Neural cell (in vitro differentiated cells): ENCODE measurements around the gene TRAF5. TPM values are rescaled to one million over a fixed set of nuclear protein-coding genes. Genes with fewer than 3 reads are reported as not detected.

Source experiments
- H2AFZ ChIP-seq: fragments of 200-600, 300-800 bp; sonication (generic), shearing (Covaris generic); 2 replicates; pipeline ENCODE4 v1.6.0; 2014; ENCODE audit warnings: low read depth, mild to moderate bottlenecking, antibody characterized with exemption, low read length, moderate library complexity
- H3F3A ChIP-seq: fragments of 200-600 bp; shearing (Covaris generic); 2 replicates; pipeline ENCODE4 v1.6.1; 2016; ENCODE audit warnings: mild to moderate bottlenecking, moderate library complexity, mixed read lengths, antibody characterized with exemption, low read length; ENCODE audit not compliant: insufficient read depth, poor library complexity, severe bottlenecking
- H3K27ac ChIP-seq: fragments of 200-600, 300-800 bp; sonication (generic), shearing (Covaris generic); 2 replicates; pipeline ENCODE4 v1.5.1; 2014; ENCODE audit warnings: mild to moderate bottlenecking, low read length, moderate library complexity
- H3K27me3 ChIP-seq: fragments of 300-800, 200-600 bp; sonication (generic), shearing (Covaris generic); 2 replicates; pipeline ENCODE4 v1.6.0; 2014; ENCODE audit warnings: mild to moderate bottlenecking, low read depth, low read length, moderate library complexity; ENCODE audit not compliant: insufficient read depth
- H3K36me3 ChIP-seq: fragments of 300-800, 200-600 bp; sonication (generic), shearing (Covaris generic); 2 replicates; pipeline ENCODE4 v1.5.1; 2014; ENCODE audit warnings: mild to moderate bottlenecking, antibody characterized with exemption, low read length, moderate library complexity; ENCODE audit not compliant: insufficient read depth
- H3K4me2 ChIP-seq: fragments of 300-800, 200-600 bp; sonication (generic), shearing (Covaris generic); 2 replicates; pipeline ENCODE4 v1.6.0; 2014; ENCODE audit warnings: mild to moderate bottlenecking, low read length
- H3K4me3 ChIP-seq: fragments of 300-800, 200-600 bp; sonication (generic), shearing (Covaris generic); 2 replicates; pipeline ENCODE4 v1.5.1; 2014; ENCODE audit warnings: mild to moderate bottlenecking, low read length, moderate library complexity
- H3K79me2 ChIP-seq: fragments of 200-600 bp; shearing (Covaris generic); replicated peaks from 2 replicates; pipeline ENCODE4 v1.6.0; 2014; ENCODE audit warnings: mild to moderate bottlenecking, low read length, moderate library complexity; ENCODE audit not compliant: insufficient read depth
- H3K9ac ChIP-seq: fragments of 300-800, 200-600 bp; sonication (generic), shearing (Covaris generic); 2 replicates; pipeline ENCODE4 v1.6.1; 2016; ENCODE audit warnings: mild to moderate bottlenecking, low read length, mixed read lengths
- H3K9me2 ChIP-seq: fragments of 200-600 bp; shearing (Covaris generic); 2 replicates; pipeline ENCODE4 v1.6.1; 2016; ENCODE audit warnings: mild to moderate bottlenecking, low read length, mixed read lengths; ENCODE audit not compliant: insufficient read depth
- H3K9me3 ChIP-seq: fragments of 200-600, 300-800 bp; sonication (generic), shearing (Covaris generic); 2 replicates; pipeline ENCODE4 v1.6.1; 2016; ENCODE audit warnings: mild to moderate bottlenecking, mixed run types, low read length, moderate library complexity, mixed read lengths
- H4K20me1 ChIP-seq: fragments of 200-600 bp; shearing (Covaris generic); 2 replicates; pipeline ENCODE4 v1.6.1; 2016; ENCODE audit warnings: mild to moderate bottlenecking, mixed run types; ENCODE audit not compliant: insufficient read depth
- CTCF ChIP-seq: fragments of 450-650 bp; IDR thresholded peaks from 2 replicates; pipeline ENCODE4 v1.5.1; 2014; ENCODE audit warnings: antibody characterized with exemption, mild to moderate bottlenecking, moderate library complexity; ENCODE audit not compliant: poor library complexity, severe bottlenecking
- EP300 ChIP-seq: fragments of 450-650 bp; conservative IDR thresholded peaks from 2 replicates; pipeline ENCODE4 v1.6.1; 2014; ENCODE audit warnings: antibody characterized with exemption, mild to moderate bottlenecking, moderate library complexity; ENCODE audit not compliant: poor library complexity, severe bottlenecking
- EZH2 ChIP-seq: fragments of 200-600, 300-800 bp; shearing (Covaris generic), sonication (generic); IDR thresholded peaks from 2 replicates; pipeline ENCODE4 v1.6.1; 2014; ENCODE audit warnings: antibody characterized with exemption, low read length, borderline replicate concordance, mild to moderate bottlenecking; ENCODE audit not compliant: insufficient read depth, poor library complexity, severe bottlenecking
- MXI1 ChIP-seq: fragments of 450-650 bp; conservative IDR thresholded peaks from 2 replicates; pipeline ENCODE4 v1.6.1; 2014; ENCODE audit warnings: antibody characterized with exemption, mild to moderate bottlenecking; ENCODE audit not compliant: poor library complexity, severe bottlenecking
- POLR2AphosphoS5 ChIP-seq: IDR thresholded peaks from 2 replicates; pipeline ENCODE4 v1.6.1; 2012
- RAD21 ChIP-seq: fragments of 450-650 bp; conservative IDR thresholded peaks from 2 replicates; pipeline ENCODE4 v1.6.1; 2014; ENCODE audit warnings: antibody characterized with exemption, mild to moderate bottlenecking, moderate library complexity
- REST ChIP-seq: IDR thresholded peaks from 2 replicates; pipeline ENCODE4 v1.6.1; 2012; ENCODE audit warnings: borderline replicate concordance
- TAF1 ChIP-seq: IDR thresholded peaks from 2 replicates; pipeline ENCODE4 v1.6.1; 2012; ENCODE audit warnings: low read depth
- polyA plus RNA-seq: library from polyadenylated mRNA; depleted of rRNA; stranded (reverse); fragments of >200 nt; gene quantifications from 2 replicates; pipeline ENCODE4 v1.2.3, GENCODE V29; 2014

TRAF5 gene
- polyA plus RNA-seq, 1 donor from 2014 or later: 0.69 TPM

- no peaks in the 10 kb centered on the region for H3K36me3 ChIP-seq
- H3K9ac ChIP-seq: no peak overlapping the region
- no peaks in the 10 kb centered on the region for H4K20me1 ChIP-seq
- no peak overlapping the region for H3K4me2 ChIP-seq
- H3K4me3 ChIP-seq: no peak overlapping the region
- H3K27ac ChIP-seq: no peak overlapping the region
- H3F3A ChIP-seq: no peaks in the 10 kb centered on the region
- TF ChIP-seq POLR2AphosphoS5: no peak
- no peaks in the 10 kb centered on the region for H3K79me2 ChIP-seq
- no peaks in the 10 kb centered on the region for H3K9me2 ChIP-seq
- no peaks in the 10 kb centered on the region for H3K9me3 ChIP-seq
- no peaks in the 10 kb centered on the region for H3K27me3 ChIP-seq
- no peak overlapping the region for H2AFZ ChIP-seq
Measured at GRCh38 chr1:211313392-211313791, 13.2 kb upstream of the TRAF5 start.

- Histone ChIP-seq H2AFZ (no peak overlapping the region), H3K9me3 (no peaks in the 10 kb centered on the region), H3K36me3 (no peaks in the 10 kb centered on the region), H3K4me2 (no peak overlapping the region), H3K4me3 (no peak overlapping the region), H3K9me2 (no peaks in the 10 kb centered on the region), H3K27me3 (no peaks in the 10 kb centered on the region), H3F3A (no peaks in the 10 kb centered on the region), H4K20me1 (no peaks in the 10 kb centered on the region), H3K27ac (no peak overlapping the region), H3K9ac (no peak overlapping the region), H3K79me2 (no peaks in the 10 kb centered on the region)
- TF ChIP-seq CTCF (no peak), RAD21 (no peak), MXI1 (no peak), TAF1 (no peak)
Measured at GRCh38 chr1:211318576-211319280, 7.9 kb upstream of the TRAF5 start.

- Histone ChIP-seq H3K27me3 (no peaks in the 10 kb centered on the region), H2AFZ (no peak overlapping the region), H3K36me3 (no peaks in the 10 kb centered on the region), H3F3A (no peaks in the 10 kb centered on the region), H3K79me2 (no peaks in the 10 kb centered on the region), H3K9ac (no peak overlapping the region), H3K9me3 (no peaks in the 10 kb centered on the region), H4K20me1 (no peaks in the 10 kb centered on the region), H3K27ac (no peak overlapping the region), H3K9me2 (no peaks in the 10 kb centered on the region), H3K4me2 (no peak overlapping the region), H3K4me3 (no peak overlapping the region)
- TF ChIP-seq REST (no peak), TAF1 (no peak), EP300 (no peak), RAD21 (no peak), MXI1 (no peak), POLR2AphosphoS5 (no peak), EZH2 (no peak)
Measured at GRCh38 chr1:211319892-211320291, 6.7 kb upstream of the TRAF5 start.
